Heart left ventricle (tissue), 16 donors: ENCODE results near the gene LXN. TPM values are rescaled to one million over a fixed set of nuclear protein-coding genes. Genes with fewer than 3 reads are reported as not detected.
A peak's percentile ranks its signal among the peaks of the same experiment; 100 is the strongest.

Experiments
- ATAC-seq, 4 donors: fragments of 200-7000 bp; cut with Tn5 transposase; one replicate each; pipeline ENCODE4 v1.9.1; 2020 to 2022; ENCODE audit warnings: moderate library complexity in 4 of 4, mild to moderate bottlenecking in 3 of 4, moderate number of reproducible peaks in 1 of 4
- DNase-seq, 5 donors: peaks; one replicate each; pipeline ENCODE4 v3.0.0-alpha.2; 2020
- H3K27ac ChIP-seq, 12 donors: fragments of 200-600 bp; sonication (generic) in 4 of 12; one replicate each; pipeline versions ENCODE4 v1.5.0 to v1.8.0; 2016 to 2022; ENCODE audit warnings: mild to moderate bottlenecking in 2 of 12
- H3K27me3 ChIP-seq, 9 donors: fragments of 200-600 bp; sonication (generic) in 2 of 9; one replicate each; pipeline versions ENCODE4 v1.5.1 to v1.8.0; 2016 to 2022; ENCODE audit warnings: mild to moderate bottlenecking in 3 of 9
- H3K36me3 ChIP-seq, 9 donors: fragments of 200-600 bp; sonication (generic) in 2 of 9; one replicate each; pipeline versions ENCODE4 v1.5.0 to v1.8.0; 2018 to 2022; ENCODE audit warnings: mild to moderate bottlenecking in 2 of 9
- H3K4me1 ChIP-seq, 12 donors: fragments of 200-600 bp; sonication (generic) in 4 of 12; one replicate each; pipeline versions ENCODE4 v1.5.0 to v1.8.0; 2016 to 2022; ENCODE audit warnings: mild to moderate bottlenecking in 3 of 12
- H3K4me3 ChIP-seq, 12 donors: fragments of 200-600 bp; sonication (generic) in 4 of 12; one replicate each; pipeline versions ENCODE4 v1.5.0 to v1.8.0; 2017 to 2022; ENCODE audit warnings: mild to moderate bottlenecking in 9 of 12, moderate library complexity in 4 of 12
- H3K9me3 ChIP-seq, 12 donors: fragments of 200-600 bp; sonication (generic) in 4 of 12; one replicate each; pipeline versions ENCODE4 v1.5.0 to v1.8.0; 2016 to 2022; ENCODE audit warnings: mild to moderate bottlenecking in 1 of 12
- POLR2A ChIP-seq, 2 donors: fragments of 450-650 bp; IDR thresholded peaks; one replicate each; pipeline ENCODE4 v1.6.1; 2017; ENCODE audit warnings: antibody characterized with exemption in 2 of 2, mild to moderate bottlenecking in 2 of 2, moderate library complexity in 2 of 2
- WGBS, 4 donors: extraction: QIAGEN DNeasy Blood & Tissue Kit in 2 of 4; methylation state at CpG; one replicate each; pipeline versions ENCODE4 v1.1.5 to v1.1.7; 2013 to 2018; 5-methylcytosine and 5-hydroxymethylcytosine counted together
- intact Hi-C, 10 donors: fragments of 100-400 bp; cut with DNase I; formaldehyde crosslinking; loops; one replicate each; pipeline versions ENCODE4 v1.11.1 to v1.14.2; 2022
- polyA plus RNA-seq, 2 donors: library from polyadenylated mRNA; stranded (reverse); fragments of 200-250 nt; gene quantifications; one replicate each; pipeline ENCODE4 v1.2.3, GENCODE V29; 2013
- total RNA-seq, 9 donors: library from RNA; depleted of rRNA in 2 of 9; stranded (reverse); fragments of >200 nt in 2 of 9; fragmentation: NEBNext Ultra II Directional in 3 of 9; extraction: Animal tissue kit (Norgen Biotek cat#: 25700) in 3 of 9; gene quantifications; one replicate each; pipeline versions ENCODE4 v1.1.0 to v1.2.4, GENCODE V29; 2016 to 2023
- TF ChIP-seq, protein P1 (sequence below), 12 donors: fragments of 200-600 bp; sonication (generic) in 4 of 12; IDR thresholded peaks; one replicate each; pipeline versions ENCODE4 v1.5.0 to v1.8.0; 2018 to 2022; ENCODE audit warnings: antibody characterized with exemption in 12 of 12, mild to moderate bottlenecking in 5 of 12
- donor health status: ischemic (EF 13 %, LVEDD 7.1; RV severe dilation, severe dysfunction).
- donor health status: healthy with polysubstance abuse.
- donor health status: DM: no; HTN: yes; CAD: no.
- donor health status: DM: no; HTN: no; CAD: no.
- donor health status: ischemic (EF 25% LVEDD 6.9; RV normal size, moderate dysfunction).
- donor health status: ischemic (EF 25% LVEDD 5.7; RV mildly dilated, moderate dysfunction).
- donor health status: healthy.
- donor health status: DM: yes; HTN: yes; CAD: no.
- donor health status: ischemic (EF 35%, LVEDD 5.7; RV mildly dilated, moderate dysfunction).
- donor health status: nonischemic (EF 11% LVEDD 7.7; RV severe dilation, severe dysfunction).
- donor health status: DM: yes; HTN: yes; CAD: no.
- donor health status: PGD.
- donor health status: ischemic (EF 29% LVEDD 5.4; RV normal size, mild dysfunction).
- donor health status: nonischemic (EF 23%, LVEDD 6.1; RV moderate dilation, normal function).

LXN gene
- total and polyA plus RNA-seq, 11 donors, result 2.3 to 21.8 (median 3.5) TPM

DNA sequence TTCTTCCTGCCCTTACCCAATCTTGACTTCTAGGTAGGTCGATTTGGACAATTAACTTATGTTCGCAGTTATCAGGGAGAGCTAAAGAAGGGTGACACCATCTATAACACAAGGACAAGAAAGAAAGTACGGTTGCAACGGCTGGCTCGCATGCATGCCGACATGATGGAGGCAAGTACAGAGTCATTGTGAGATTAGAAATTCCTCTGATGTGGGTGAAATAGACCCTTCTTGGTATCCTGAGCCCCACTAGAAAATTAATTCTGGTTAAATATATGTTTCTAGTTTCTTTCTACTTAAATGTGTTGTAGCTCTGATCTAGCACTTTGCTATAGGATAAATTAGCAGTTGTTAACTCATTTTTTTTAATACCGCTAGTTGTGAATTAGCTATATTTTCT, 13.6 kb downstream of the LXN start:
- H3K4me1 ChIP-seq, result peaks cover 0 to 14% (median 2%) of the 10 kb centered on the region in 12 donors
- ATAC-seq (no peak), DNase-seq (no peak)
- WGBS, 4 donors, result 88 to 94% (median 92%) methylated on average over 7 of the region's 7 CpGs
- intact Hi-C loops, result loop anchor here in 6 of 10 donors (2.0 to 10.0 kb wide), 5 partner anchors 66 to 133 kb away; no protein-coding TSS in a partner anchor
- H3K27me3 ChIP-seq, result no peaks in the 10 kb centered on the region
- H3K9me3 ChIP-seq, result no peaks in the 10 kb centered on the region
- peak overlapping the region in 7 of 12 donors; percentile 13 to 71 (median 57) for H3K27ac ChIP-seq
- no peak overlapping the region for H3K4me3 ChIP-seq
- H3K36me3 ChIP-seq, result peaks cover 0 to 100% (median 90%) of the 10 kb centered on the region in 9 donors
- TF ChIP-seq, protein P1, sequence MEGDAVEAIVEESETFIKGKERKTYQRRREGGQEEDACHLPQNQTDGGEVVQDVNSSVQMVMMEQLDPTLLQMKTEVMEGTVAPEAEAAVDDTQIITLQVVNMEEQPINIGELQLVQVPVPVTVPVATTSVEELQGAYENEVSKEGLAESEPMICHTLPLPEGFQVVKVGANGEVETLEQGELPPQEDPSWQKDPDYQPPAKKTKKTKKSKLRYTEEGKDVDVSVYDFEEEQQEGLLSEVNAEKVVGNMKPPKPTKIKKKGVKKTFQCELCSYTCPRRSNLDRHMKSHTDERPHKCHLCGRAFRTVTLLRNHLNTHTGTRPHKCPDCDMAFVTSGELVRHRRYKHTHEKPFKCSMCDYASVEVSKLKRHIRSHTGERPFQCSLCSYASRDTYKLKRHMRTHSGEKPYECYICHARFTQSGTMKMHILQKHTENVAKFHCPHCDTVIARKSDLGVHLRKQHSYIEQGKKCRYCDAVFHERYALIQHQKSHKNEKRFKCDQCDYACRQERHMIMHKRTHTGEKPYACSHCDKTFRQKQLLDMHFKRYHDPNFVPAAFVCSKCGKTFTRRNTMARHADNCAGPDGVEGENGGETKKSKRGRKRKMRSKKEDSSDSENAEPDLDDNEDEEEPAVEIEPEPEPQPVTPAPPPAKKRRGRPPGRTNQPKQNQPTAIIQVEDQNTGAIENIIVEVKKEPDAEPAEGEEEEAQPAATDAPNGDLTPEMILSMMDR (IDR thresholded peaks at IDR 0.05), result no peak
- TF ChIP-seq POLR2A (IDR thresholded peaks at IDR 0.05), result no peak

DNA sequence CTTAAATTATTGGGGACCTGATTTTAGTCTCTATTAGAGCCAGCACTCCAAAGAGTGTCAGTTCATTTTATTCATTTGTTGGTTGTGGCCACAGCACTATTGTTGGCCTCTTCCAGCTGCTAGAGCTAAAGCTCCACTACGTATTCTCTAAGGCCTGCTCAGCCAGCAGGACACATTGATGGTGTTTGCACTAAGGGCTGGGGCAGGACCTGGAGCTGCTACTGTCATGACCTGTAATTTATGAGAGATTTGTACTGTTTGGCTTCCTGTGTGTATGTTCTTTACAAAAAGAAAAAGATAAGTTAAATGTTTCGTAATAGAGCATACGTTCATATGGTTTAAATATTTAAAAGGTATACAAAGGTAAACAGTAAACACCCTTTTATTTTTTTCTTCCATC, 20.0 kb downstream of the LXN start:
- Histone ChIP-seq H3K27me3 (no peaks in the 10 kb centered on the region), H3K4me3 (no peak overlapping the region), H3K27ac (no peak overlapping the region), H3K9me3 (no peaks in the 10 kb centered on the region), H3K4me1 (peaks cover 0 to 19% (median 6%) of the 10 kb centered on the region in 12 donors), H3K36me3 (peaks cover 0 to 100% (median 95%) of the 10 kb centered on the region in 9 donors)
- 89 to 95% (median 91%) methylated on average over 3 of the region's 3 CpGs for WGBS, 4 donors
- DNase-seq (no peak), ATAC-seq (no peak)
- intact Hi-C loops, result loop anchor here in 1 of 10 donors (10.0 kb wide), 1 partner anchor 72 kb away; no protein-coding TSS in a partner anchor
- TF ChIP-seq, protein P1 (IDR thresholded peaks at IDR 0.05), result no peak
- TF ChIP-seq POLR2A (IDR thresholded peaks at IDR 0.05), result no peak

DNA sequence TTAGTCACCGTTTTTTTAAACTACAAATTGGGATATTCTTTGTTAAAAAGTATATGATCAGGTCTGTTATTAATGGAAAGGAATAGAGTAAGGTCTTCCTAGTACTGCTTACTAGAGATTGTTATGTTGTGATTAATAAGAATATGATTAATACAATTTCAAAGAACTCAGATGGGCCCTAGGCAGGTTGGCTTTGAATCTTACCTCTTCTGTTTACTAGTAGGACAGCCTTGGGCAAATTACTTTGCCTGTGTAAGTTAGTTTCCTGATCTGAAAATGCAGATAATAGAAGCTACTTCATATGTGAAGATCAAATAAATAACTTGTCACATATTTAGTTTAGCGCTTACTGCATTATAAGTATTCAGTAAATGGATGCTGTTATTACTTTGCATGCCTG, 21.3 kb downstream of the LXN start:
- WGBS, 4 donors, result 92 to 97% (median 95%) methylated on average over 2 of the region's 2 CpGs
- no peaks in the 10 kb centered on the region for H3K9me3 ChIP-seq

DNA sequence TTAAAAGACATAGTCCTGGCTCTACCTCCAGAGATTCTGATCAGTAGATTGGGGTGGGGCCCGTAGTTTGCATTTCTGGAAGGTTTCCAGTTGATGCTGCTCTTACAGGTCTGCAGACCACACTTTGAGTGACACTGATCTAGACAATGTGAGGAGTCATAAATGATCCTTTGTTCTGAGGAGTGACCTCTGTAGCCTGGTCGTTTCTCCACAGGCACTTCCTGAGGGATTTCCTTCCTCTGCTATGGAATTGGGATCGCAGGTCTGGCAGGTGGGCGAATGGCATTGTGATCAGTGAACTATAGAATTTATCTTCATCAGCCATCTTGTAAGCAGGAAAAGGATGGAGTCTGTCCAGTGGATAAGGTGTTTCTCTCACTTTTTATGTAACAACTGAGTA, 22.7 kb downstream of the LXN start:
- Histone ChIP-seq H3K36me3 (peaks cover 0 to 92% (median 85%) of the 10 kb centered on the region in 9 donors), H3K4me1 (peaks cover 6 to 33% (median 21%) of the 10 kb centered on the region in 12 donors), H3K27ac (peak overlapping the region in 3 of 12 donors; percentile 17 to 34 (median 17)), H3K27me3 (no peaks in the 10 kb centered on the region), H3K4me3 (no peak overlapping the region), H3K9me3 (no peaks in the 10 kb centered on the region)
- TF ChIP-seq POLR2A (IDR thresholded peaks at IDR 0.05), result no peak
- TF ChIP-seq, protein P1 (IDR thresholded peaks at IDR 0.05), result no peak
- intact Hi-C loops, result loop anchor here in 6 of 10 donors (5.0 to 10.0 kb wide), 5 partner anchors 75 to 153 kb away; partner anchors contain the start of genes MLF1 (in 2 of the 6) and MFSD1 (in 1 of the 6)
- DNase-seq, result peak in 1 of 5 donors; percentile 33
- peak in 3 of 4 donors; percentile 67 to 84 (median 80) for ATAC-seq
- 44 to 63% (median 57%) methylated on average over 4 of the region's 4 CpGs for whole genome bisulfite sequencing, 4 donors

More for the DNA sequence above, 21.3 kb downstream of the LXN start:
- TF ChIP-seq POLR2A (IDR thresholded peaks at IDR 0.05), result no peak
- TF ChIP-seq, protein P1 (IDR thresholded peaks at IDR 0.05), result no peak
- intact Hi-C loops, result loop anchor here in 1 of 10 donors (10.0 kb wide), 1 partner anchor 74 kb away; no protein-coding TSS in a partner anchor
- no peak overlapping the region for H3K4me3 ChIP-seq
- H3K27ac ChIP-seq, result peak overlapping the region in 1 of 12 donors; percentile 10
- H3K27me3 ChIP-seq, result no peaks in the 10 kb centered on the region
- DNase-seq (no peak), ATAC-seq (no peak)
- peaks cover 0 to 99% (median 95%) of the 10 kb centered on the region in 9 donors for H3K36me3 ChIP-seq
- H3K4me1 ChIP-seq, result peaks cover 0 to 21% (median 9%) of the 10 kb centered on the region in 12 donors
